Measurements from ENCODE around the gene RUNDC1. TPM values are rescaled to one million over a fixed set of nuclear protein-coding genes. Genes with fewer than 3 reads are reported as not detected.

RUNDC1 gene
- total and polyA plus RNA-seq, 2 donors (not counting 1 experiment from before 2014, with no cell fraction given): 8.0 to 8.8 TPM

DNA sequence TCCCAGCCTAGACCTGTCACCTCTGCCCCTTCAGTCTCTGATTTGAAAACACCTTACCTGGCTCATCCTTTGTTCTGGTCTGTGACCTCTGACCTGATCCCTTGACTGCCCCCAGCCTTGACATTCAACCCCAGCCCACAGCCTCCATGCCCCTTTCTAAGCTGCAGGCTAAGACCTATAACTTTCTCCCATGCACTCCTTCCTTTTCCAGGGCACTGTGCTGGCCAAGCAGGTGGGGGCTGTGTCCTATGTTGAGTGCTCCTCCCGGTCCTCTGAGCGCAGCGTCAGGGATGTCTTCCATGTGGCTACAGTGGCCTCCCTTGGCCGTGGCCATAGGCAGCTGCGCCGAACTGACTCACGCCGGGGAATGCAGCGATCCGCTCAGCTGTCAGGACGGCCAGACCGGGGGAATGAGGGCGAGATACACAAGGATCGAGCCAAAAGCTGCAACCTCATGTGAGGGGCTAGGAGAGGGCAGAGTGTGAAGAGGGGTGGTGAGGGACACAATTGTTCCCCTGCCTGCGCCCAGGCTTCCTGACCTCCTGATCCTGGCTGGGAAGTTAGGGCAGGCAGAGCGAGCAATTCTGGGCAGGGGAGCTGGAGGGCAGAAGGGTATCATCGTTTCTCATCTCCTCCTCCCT, 48.0 kb downstream of the RUNDC1 start:
- no peaks in the 10 kb centered on the region for H4K20me1 ChIP-seq (ENCODE audit: control insufficient read depth, extremely low read depth, insufficient read depth, low read length)
- no peaks in the 10 kb centered on the region for H3K27me3 ChIP-seq (ENCODE audit: control insufficient read depth, insufficient read depth, low read length)
- H2AFZ ChIP-seq (ENCODE audit: low read length): no peak overlapping the region
- H3K27ac ChIP-seq (ENCODE audit: insufficient read depth, low read length): no peak overlapping the region
- H3K4me1 ChIP-seq (ENCODE audit: control insufficient read depth, extremely low read depth, insufficient read depth, low read length): peaks cover 4% of the 10 kb centered on the region
- H3K9me3 ChIP-seq (ENCODE audit: control insufficient read depth, insufficient read depth, low read depth, low read length): no peaks in the 10 kb centered on the region
- TF ChIP-seq, protein P1, sequence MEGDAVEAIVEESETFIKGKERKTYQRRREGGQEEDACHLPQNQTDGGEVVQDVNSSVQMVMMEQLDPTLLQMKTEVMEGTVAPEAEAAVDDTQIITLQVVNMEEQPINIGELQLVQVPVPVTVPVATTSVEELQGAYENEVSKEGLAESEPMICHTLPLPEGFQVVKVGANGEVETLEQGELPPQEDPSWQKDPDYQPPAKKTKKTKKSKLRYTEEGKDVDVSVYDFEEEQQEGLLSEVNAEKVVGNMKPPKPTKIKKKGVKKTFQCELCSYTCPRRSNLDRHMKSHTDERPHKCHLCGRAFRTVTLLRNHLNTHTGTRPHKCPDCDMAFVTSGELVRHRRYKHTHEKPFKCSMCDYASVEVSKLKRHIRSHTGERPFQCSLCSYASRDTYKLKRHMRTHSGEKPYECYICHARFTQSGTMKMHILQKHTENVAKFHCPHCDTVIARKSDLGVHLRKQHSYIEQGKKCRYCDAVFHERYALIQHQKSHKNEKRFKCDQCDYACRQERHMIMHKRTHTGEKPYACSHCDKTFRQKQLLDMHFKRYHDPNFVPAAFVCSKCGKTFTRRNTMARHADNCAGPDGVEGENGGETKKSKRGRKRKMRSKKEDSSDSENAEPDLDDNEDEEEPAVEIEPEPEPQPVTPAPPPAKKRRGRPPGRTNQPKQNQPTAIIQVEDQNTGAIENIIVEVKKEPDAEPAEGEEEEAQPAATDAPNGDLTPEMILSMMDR (conservative IDR thresholded peaks at IDR 0.05 in 1 of 2, IDR thresholded peaks at IDR 0.05 in 1 of 2; ENCODE audit: low read depth in 1 of 2, low read length in 2 of 2): no peak
- TF ChIP-seq EZH2 (IDR thresholded peaks at IDR 0.05; ENCODE audit: low read length, missing control alignments): no peak
- no peaks in the 10 kb centered on the region for H3K79me2 ChIP-seq (ENCODE audit: control insufficient read depth, insufficient read depth, low read length)
- DNase-seq (ENCODE audit: low read depth in 2 of 2): no peak
- no peak overlapping the region for H3K4me2 ChIP-seq (ENCODE audit: extremely low read depth, insufficient read depth, low read length)
- no peak overlapping the region for H3K9ac ChIP-seq (ENCODE audit: insufficient read depth, low read length)
- no peak overlapping the region for H3K4me3 ChIP-seq (replicated peaks in 1 of 4; ENCODE audit: control extremely low read depth in 1 of 4, insufficient read depth in 1 of 4, low read depth in 3 of 4, low read length in 4 of 4)
- H3K36me3 ChIP-seq (ENCODE audit: control insufficient read depth, insufficient read depth, low read length): no peaks in the 10 kb centered on the region

- no peak overlapping the region for H3K27ac ChIP-seq (ENCODE audit: insufficient read depth, low read length)
- no peaks in the 10 kb centered on the region for H4K20me1 ChIP-seq (ENCODE audit: control insufficient read depth, extremely low read depth, insufficient read depth, low read length)
- no peak overlapping the region for H3K4me2 ChIP-seq (ENCODE audit: extremely low read depth, insufficient read depth, low read length)
- H2AFZ ChIP-seq (ENCODE audit: low read length): no peak overlapping the region
- H3K27me3 ChIP-seq (ENCODE audit: control insufficient read depth, insufficient read depth, low read length): no peaks in the 10 kb centered on the region
- no peaks in the 10 kb centered on the region for H3K9me3 ChIP-seq (ENCODE audit: control insufficient read depth, insufficient read depth, low read depth, low read length)
- H3K36me3 ChIP-seq (ENCODE audit: control insufficient read depth, insufficient read depth, low read length): no peaks in the 10 kb centered on the region
- H3K9ac ChIP-seq (ENCODE audit: insufficient read depth, low read length): no peak overlapping the region
- H3K4me1 ChIP-seq (ENCODE audit: control insufficient read depth, extremely low read depth, insufficient read depth, low read length): no peaks in the 10 kb centered on the region
- no peak overlapping the region for H3K4me3 ChIP-seq (replicated peaks in 1 of 4; ENCODE audit: control extremely low read depth in 1 of 4, insufficient read depth in 1 of 4, low read depth in 3 of 4, low read length in 4 of 4)
- DNase-seq (ENCODE audit: low read depth in 2 of 2): no peak
- TF ChIP-seq, protein P1 (conservative IDR thresholded peaks at IDR 0.05 in 1 of 2, IDR thresholded peaks at IDR 0.05 in 1 of 2; ENCODE audit: low read depth in 1 of 2, low read length in 2 of 2): no peak
- no peak for TF ChIP-seq EZH2 (IDR thresholded peaks at IDR 0.05; ENCODE audit: low read length, missing control alignments)
- no peaks in the 10 kb centered on the region for H3K79me2 ChIP-seq (ENCODE audit: control insufficient read depth, insufficient read depth, low read length)
Measured at GRCh38 chr17:43030137-43030767, 49.9 kb downstream of the RUNDC1 start.

DNA sequence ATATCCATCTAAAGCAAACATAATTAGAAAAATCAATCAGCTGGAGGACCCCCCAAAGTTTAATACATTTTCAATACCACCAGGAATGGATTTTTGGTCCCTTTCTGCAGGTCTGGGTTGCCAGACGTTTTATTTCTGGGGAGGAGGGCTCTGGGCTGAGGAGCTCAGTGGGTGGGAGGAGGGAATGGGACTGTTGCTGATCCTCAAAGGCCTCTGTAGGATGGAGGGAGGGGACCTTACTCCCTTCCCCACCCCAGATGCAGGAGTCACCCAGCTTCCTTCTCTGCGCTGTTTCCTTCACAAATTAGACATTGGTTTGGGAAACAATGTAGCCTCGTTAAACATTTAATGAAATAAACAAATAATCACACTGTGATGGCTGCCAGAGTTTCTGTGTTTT, 51.3 kb downstream of the RUNDC1 start:
- Histone ChIP-seq H3K79me2 (ENCODE audit: control insufficient read depth, insufficient read depth, low read length) (no peaks in the 10 kb centered on the region), H4K20me1 (ENCODE audit: control insufficient read depth, extremely low read depth, insufficient read depth, low read length) (no peaks in the 10 kb centered on the region), H3K9ac (ENCODE audit: insufficient read depth, low read length) (no peak overlapping the region), H3K4me3 (replicated peaks in 1 of 4; ENCODE audit: control extremely low read depth in 1 of 4, insufficient read depth in 1 of 4, low read depth in 3 of 4, low read length in 4 of 4) (no peak overlapping the region), H3K4me1 (ENCODE audit: control insufficient read depth, extremely low read depth, insufficient read depth, low read length) (no peaks in the 10 kb centered on the region), H3K9me3 (ENCODE audit: control insufficient read depth, insufficient read depth, low read depth, low read length) (no peaks in the 10 kb centered on the region), H3K4me2 (ENCODE audit: extremely low read depth, insufficient read depth, low read length) (no peak overlapping the region), H3K36me3 (ENCODE audit: control insufficient read depth, insufficient read depth, low read length) (no peaks in the 10 kb centered on the region), H2AFZ (ENCODE audit: low read length) (no peak overlapping the region), H3K27ac (ENCODE audit: insufficient read depth, low read length) (no peak overlapping the region), H3K27me3 (ENCODE audit: control insufficient read depth, insufficient read depth, low read length) (no peaks in the 10 kb centered on the region)
- no peak for DNase-seq (ENCODE audit: low read depth in 2 of 2)
- TF ChIP-seq EZH2 (IDR thresholded peaks at IDR 0.05; ENCODE audit: low read length, missing control alignments): no peak
- TF ChIP-seq, protein P1 (conservative IDR thresholded peaks at IDR 0.05 in 1 of 2, IDR thresholded peaks at IDR 0.05 in 1 of 2; ENCODE audit: low read depth in 1 of 2, low read length in 2 of 2): no peak
